Stimulated activated CD8-positive, alpha-beta memory T cell treated with anti-CD3 and anti-CD28 coated beads, Interleukin-15, amount 100 ng/mL, for 1 hour (primary cell): Measurements from ENCODE around the gene WNK4.

ENCODE experiments used
- DNase-seq: peaks from one replicate; pipeline ENCODE4 v3.0.0-alpha.2; 2020; ENCODE audit warnings: low read depth

Gene WNK4

GRCh38 chr17:42797067-42798007 lies 16.9 kb downstream of the WNK4 start:
- no peak for DNase-seq

GRCh38 chr17:42798011-42798382 lies 17.6 kb downstream of the WNK4 start:
- no peak for DNase-seq

- peak; percentile 55 for DNase-seq
Measured at GRCh38 chr17:42798383-42799380, 18.3 kb downstream of the WNK4 start, which contains the start of the genes CNTD1 and COA3. TSS of gene CNTD1 (plus strand) at chr17:42798861. CDS start at chr17:42799068, 207 bp downstream. TSS of gene COA3 (minus strand) at chr17:42798704. CDS start at chr17:42798681, 23 bp downstream.

GRCh38 chr17:42803074-42803883 lies 22.9 kb downstream of the WNK4 start:
- no peak for DNase-seq

GRCh38 chr17:42804918-42805367 lies 24.5 kb downstream of the WNK4 start:
- DNase-seq = no peak

GRCh38 chr17:42806249-42806648 lies 25.8 kb downstream of the WNK4 start:
- no peak for DNase-seq

GRCh38 chr17:42809250-42809649 lies 28.8 kb downstream of the WNK4 start:
- no peak for DNase-seq

GRCh38 chr17:42814633-42815399 lies 34.4 kb downstream of the WNK4 start:
- no peak for DNase-seq

- no peak for DNase-seq
Measured at GRCh38 chr17:42817866-42818265, 37.5 kb downstream of the WNK4 start.

GRCh38 chr17:42818379-42818778 lies 38.0 kb downstream of the WNK4 start:
- DNase-seq = no peak

- peak; percentile 27 for DNase-seq
Measured at GRCh38 chr17:42819939-42820535, 39.6 kb downstream of the WNK4 start.

GRCh38 chr17:42821176-42821575 lies 40.8 kb downstream of the WNK4 start:
- DNase-seq = no peak

GRCh38 chr17:42827472-42827871 lies 47.1 kb downstream of the WNK4 start:
- DNase-seq = no peak

GRCh38 chr17:42830971-42831370 lies 50.6 kb downstream of the WNK4 start:
- no peak for DNase-seq

GRCh38 chr17:42832213-42832933 lies 52.0 kb downstream of the WNK4 start:
- no peak for DNase-seq

- peak; percentile 80 for DNase-seq
Measured at GRCh38 chr17:42832934-42833766, 52.7 kb downstream of the WNK4 start, which contains the start of gene PSME3. TSS of gene PSME3 (plus strand) at chr17:42833397. CDS start at chr17:42833632, 235 bp downstream.

- no peak for DNase-seq
Measured at GRCh38 chr17:42833767-42834422, 53.5 kb downstream of the WNK4 start.

- DNase-seq = no peak
Measured at GRCh38 chr17:42835732-42836131, 55.3 kb downstream of the WNK4 start.
